ENCODE measurements around the gene TMEM255B. TPM values are rescaled to one million over a fixed set of nuclear protein-coding genes. Genes with fewer than 3 reads are reported as not detected.
A peak's percentile ranks its signal among the peaks of the same experiment; 100 is the strongest.

TMEM255B gene
- total RNA-seq, 2 experiments from 2014 or later, result 1.7 to 1.8 TPM

DNA sequence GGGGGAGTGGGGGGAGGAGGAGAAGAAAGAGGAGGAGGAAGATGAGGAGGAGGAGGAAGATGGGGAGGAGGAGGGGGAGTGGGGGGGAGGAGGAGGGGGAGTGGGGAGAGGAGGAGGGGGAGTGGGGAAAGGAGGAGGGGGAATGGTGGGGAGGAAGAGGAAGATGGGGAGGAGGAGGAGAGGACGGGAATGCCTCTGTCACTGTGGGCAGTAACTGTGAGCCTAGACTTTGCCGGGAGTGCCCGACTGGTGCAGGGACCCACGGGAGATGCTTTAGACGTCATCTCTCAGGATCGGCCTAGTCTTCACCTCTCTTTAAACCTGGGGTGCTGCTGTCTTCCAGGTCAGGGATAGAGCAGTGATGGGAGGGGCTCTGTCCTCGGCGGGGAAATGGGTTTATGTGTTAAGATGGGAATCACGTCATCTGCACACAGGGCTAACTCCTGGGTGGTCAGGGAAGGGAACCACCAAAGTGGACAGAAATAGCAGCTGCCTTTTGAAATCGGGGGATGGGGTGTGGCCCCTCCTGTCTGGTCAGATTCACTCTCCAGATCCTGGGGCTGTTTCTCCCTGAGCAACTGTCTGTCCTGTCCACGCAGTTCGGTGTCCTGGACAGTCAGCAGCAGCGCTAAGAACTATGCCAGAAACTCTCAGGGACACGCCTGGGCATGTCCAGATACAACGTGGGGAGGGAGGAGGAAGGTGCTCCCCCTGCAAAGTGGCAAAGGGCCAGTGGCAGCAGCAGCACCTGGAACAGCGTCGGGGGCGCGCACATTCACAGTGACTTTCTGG is 77.9 kb downstream of the TMEM255B start:
- intact Hi-C loops (cut with micrococcal nuclease), result no loop called here
- peaks cover 2% of the 10 kb centered on the region for H3K9me3 Mint-ChIP-seq
- TF ChIP-seq CTCF (IDR thresholded peaks at IDR 0.05), result no peak
- peak overlapping the region; percentile 42 for H3K27ac Mint-ChIP-seq
- DNase-seq, result no peak
- H3K27me3 Mint-ChIP-seq, result no peaks in the 10 kb centered on the region
- no peak for ATAC-seq
- POLR2A ChIA-PET, result no interaction called here
- CTCF ChIA-PET, result no interaction called here
- H3K4me3 Mint-ChIP-seq, result no peak overlapping the region
- H3K4me1 Mint-ChIP-seq (ENCODE audit: low read depth), result peaks cover 13% of the 10 kb centered on the region
- no peaks in the 10 kb centered on the region for H3K36me3 Mint-ChIP-seq (ENCODE audit: low read depth)

GRCh38 chr13:113837560-113838355 is 78.7 kb downstream of the TMEM255B start:
- DNase-seq, result no peak
- Mint-ChIP-seq H3K4me3 (no peak overlapping the region), H3K27ac (peak overlapping the region; percentile 42), H3K27me3 (no peaks in the 10 kb centered on the region), H3K9me3 (peaks cover 4% of the 10 kb centered on the region), H3K36me3 (ENCODE audit: low read depth) (no peaks in the 10 kb centered on the region), H3K4me1 (ENCODE audit: low read depth) (peaks cover 15% of the 10 kb centered on the region)
- ATAC-seq, result peak; percentile 29
- intact Hi-C loops (cut with micrococcal nuclease), result no loop called here
- CTCF ChIA-PET, result interaction anchor here (0.6 kb wide), 1 partner anchor 96 kb away, joined by 3 read pairs; no protein-coding TSS in a partner anchor
- TF ChIP-seq CTCF (IDR thresholded peaks at IDR 0.05), result no peak
- POLR2A ChIA-PET, result interaction anchor here (1.4 kb wide), 1 partner anchor 15 kb away, joined by 3 read pairs; no protein-coding TSS in a partner anchor

DNA sequence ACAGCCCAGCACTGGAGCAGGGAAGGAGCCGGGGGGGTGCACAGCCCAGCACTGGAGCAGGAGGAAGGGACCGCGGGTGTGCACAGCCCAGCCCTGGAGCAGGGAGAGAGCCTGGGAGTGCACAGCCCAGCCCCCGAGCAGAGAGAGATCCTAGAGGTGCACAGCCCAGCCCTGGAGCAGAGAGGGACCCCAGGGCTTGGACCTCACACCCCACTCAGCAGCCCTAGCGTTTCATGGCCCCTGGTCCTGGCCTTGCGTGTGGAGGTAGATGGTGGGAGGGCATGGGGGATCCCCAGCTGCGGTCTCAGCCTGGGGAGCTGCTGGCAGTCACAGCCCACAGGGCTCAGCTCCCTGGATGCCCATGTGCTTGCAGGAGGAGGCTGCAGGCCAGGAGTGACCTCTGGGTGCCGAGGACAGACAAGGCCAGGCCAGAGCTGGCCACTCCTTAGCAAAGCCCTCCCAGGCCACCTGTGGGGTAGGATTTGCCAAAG is 79.7 kb downstream of the TMEM255B start:
- Mint-ChIP-seq H3K27me3 (no peaks in the 10 kb centered on the region), H3K9me3 (peaks cover 4% of the 10 kb centered on the region), H3K36me3 (ENCODE audit: low read depth) (no peaks in the 10 kb centered on the region), H3K4me3 (no peak overlapping the region), H3K4me1 (ENCODE audit: low read depth) (peaks cover 15% of the 10 kb centered on the region), H3K27ac (no peak overlapping the region)
- ATAC-seq (no peak), DNase-seq (no peak)
- POLR2A ChIA-PET, result interaction anchor here (1.4 kb wide), 1 partner anchor 14 kb away, joined by 3 read pairs; no protein-coding TSS in a partner anchor
- intact Hi-C loops (cut with micrococcal nuclease), result no loop called here
- TF ChIP-seq CTCF (IDR thresholded peaks at IDR 0.05), result no peak
- CTCF ChIA-PET, result interaction anchor here (1.5 kb wide), 1 partner anchor 17 kb away, joined by 3 read pairs; no protein-coding TSS in a partner anchor

DNA sequence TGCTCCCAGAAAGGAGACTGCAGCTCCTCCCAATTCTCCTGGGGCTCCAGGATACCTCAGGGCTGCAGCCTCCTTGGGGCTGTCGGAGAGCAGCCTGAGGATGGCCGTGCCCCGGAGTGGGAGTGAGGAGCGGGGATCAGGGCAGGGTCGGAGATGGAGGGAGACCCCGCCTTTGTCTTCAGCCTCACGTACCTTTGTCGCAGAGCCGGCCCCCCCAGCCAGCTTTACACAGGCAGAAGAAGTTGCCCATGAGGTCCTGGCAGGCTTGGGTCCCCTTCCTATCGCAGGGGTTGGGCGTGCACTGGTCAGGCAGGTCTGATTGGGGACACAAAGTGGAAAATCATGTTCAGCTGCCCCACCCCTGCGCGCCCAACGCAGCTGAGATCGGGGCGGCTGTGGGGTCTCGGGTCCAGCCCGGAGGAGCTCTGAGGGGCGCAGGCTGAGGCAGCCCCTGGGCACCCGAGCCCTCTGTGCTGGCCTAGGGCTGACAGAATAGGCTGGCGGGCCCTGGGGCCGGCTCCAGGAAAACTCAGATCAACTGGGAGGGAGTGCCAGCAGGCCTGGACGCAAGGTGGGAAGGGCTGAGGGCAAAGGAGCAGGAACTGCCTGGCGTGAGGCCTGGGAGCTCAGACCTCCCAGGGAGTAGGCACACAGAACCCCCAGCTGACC is 80.6 kb downstream of the TMEM255B start:
- no peak overlapping the region for H3K27ac Mint-ChIP-seq
- no peak for TF ChIP-seq CTCF (IDR thresholded peaks at IDR 0.05)
- ATAC-seq (no peak), DNase-seq (no peak)
- ChIA-PET CTCF (interaction anchor here (1.5 kb wide), 1 partner anchor 16 kb away, joined by 3 read pairs; no protein-coding TSS in a partner anchor), POLR2A (no interaction called here)
- H3K36me3 Mint-ChIP-seq (ENCODE audit: low read depth), result no peaks in the 10 kb centered on the region
- no peak overlapping the region for H3K4me3 Mint-ChIP-seq
- H3K9me3 Mint-ChIP-seq, result peaks cover 4% of the 10 kb centered on the region
- intact Hi-C loops (cut with micrococcal nuclease), result no loop called here
- no peaks in the 10 kb centered on the region for H3K27me3 Mint-ChIP-seq
- H3K4me1 Mint-ChIP-seq (ENCODE audit: low read depth), result peaks cover 22% of the 10 kb centered on the region
